ENCODE data around the gene FGFR3.
A peak's percentile ranks its signal among the peaks of the same experiment; 100 is the strongest.

Gene FGFR3

GRCh38 chr4:1851160-1851559 lies 58.1 kb downstream of the FGFR3 start:
- H3K4me3 ChIP-seq (ENCODE audit: low read depth, low read length): no peak overlapping the region
- peak; percentile 16 for TF ChIP-seq CTCF (conservative IDR thresholded peaks at IDR 0.05; ENCODE audit: low read depth, low read length)
- peak; percentile 23 for DNase-seq (ENCODE audit: low read depth)

GRCh38 chr4:1851575-1852410 lies 58.7 kb downstream of the FGFR3 start:
- no peak overlapping the region for H3K4me3 ChIP-seq (ENCODE audit: low read depth, low read length)
- no peak for TF ChIP-seq CTCF (conservative IDR thresholded peaks at IDR 0.05; ENCODE audit: low read depth, low read length)
- DNase-seq (ENCODE audit: low read depth): no peak

- no peak for TF ChIP-seq CTCF (conservative IDR thresholded peaks at IDR 0.05; ENCODE audit: low read depth, low read length)
- DNase-seq (ENCODE audit: low read depth): no peak
- H3K4me3 ChIP-seq (ENCODE audit: low read depth, low read length): no peak overlapping the region
These were observed 60.0 kb downstream of the FGFR3 start for GRCh38 chr4:1852904-1853623.

GRCh38 chr4:1854752-1855151 lies 61.7 kb downstream of the FGFR3 start:
- H3K4me3 ChIP-seq (ENCODE audit: low read depth, low read length): peak overlapping the region; percentile 88
- DNase-seq (ENCODE audit: low read depth): no peak
- no peak for TF ChIP-seq CTCF (conservative IDR thresholded peaks at IDR 0.05; ENCODE audit: low read depth, low read length)

GRCh38 chr4:1855333-1856070 lies 62.4 kb downstream of the FGFR3 start:
- no peak for TF ChIP-seq CTCF (conservative IDR thresholded peaks at IDR 0.05; ENCODE audit: low read depth, low read length)

GRCh38 chr4:1856071-1856942 lies 63.2 kb downstream of the FGFR3 start, which contains the start of gene LETM1:
TSS of gene LETM1 (minus strand) at chr4:1856156. CDS start at chr4:1855950, 206 bp downstream.
- peak; percentile 98 for DNase-seq (ENCODE audit: low read depth)
- TF ChIP-seq CTCF (conservative IDR thresholded peaks at IDR 0.05; ENCODE audit: low read depth, low read length): peak; percentile 4
- H3K4me3 ChIP-seq (ENCODE audit: low read depth, low read length): peak within 1 kb of the TSS; percentile 88

More at GRCh38 chr4:1855333-1856070, 62.4 kb downstream of the FGFR3 start:
- H3K4me3 ChIP-seq (ENCODE audit: low read depth, low read length): peak overlapping the region; percentile 88
- DNase-seq (ENCODE audit: low read depth): no peak

Measured in choroid plexus epithelial cell (primary cell).